Colonic mucosa (tissue), 4 donors: ENCODE measurements around the gene POLR3A. TPM values are rescaled to one million over a fixed set of nuclear protein-coding genes. Genes with fewer than 3 reads are reported as not detected.

ENCODE experiments used
- DNase-seq: peaks from one replicate; pipeline ENCODE4 v3.0.0-alpha.2; 2020
- H3K27ac ChIP-seq: fragments of 200-600 bp; one replicate; pipeline ENCODE4 v1.8.0; 2021
- H3K27me3 ChIP-seq: fragments of 200-600 bp; one replicate; pipeline ENCODE4 v1.8.0; 2021
- H3K36me3 ChIP-seq: fragments of 200-600 bp; one replicate; pipeline ENCODE4 v1.8.0; 2021
- H3K4me1 ChIP-seq: fragments of 200-600 bp; one replicate; pipeline ENCODE4 v1.8.0; 2021; ENCODE audit warnings: mild to moderate bottlenecking
- H3K4me3 ChIP-seq: fragments of 200-600 bp; one replicate; pipeline ENCODE4 v1.8.0; 2021
- H3K9ac ChIP-seq, 2 donors: one replicate each; pipeline ENCODE4 v1.7.0; 2013; ENCODE audit warnings: control low read depth in 2 of 2, low read depth in 2 of 2, low read length in 2 of 2
- H3K9me3 ChIP-seq: fragments of 200-600 bp; one replicate; pipeline ENCODE4 v1.8.0; 2021
- intact Hi-C: fragments of 100-400 bp; cut with DNase I; formaldehyde crosslinking; loops from one replicate; pipeline ENCODE4 v1.14.1; 2022
- total RNA-seq, 2 donors: library from RNA; stranded (reverse); fragmentation: NEBNext Ultra II Directional in 1 of 2; extraction: Animal tissue kit (Norgen Biotek cat#: 25700) in 1 of 2; gene quantifications; one replicate each; pipeline ENCODE4 v1.2.1, GENCODE V29; 2021
- TF ChIP-seq, protein P1 (sequence below): fragments of 200-600 bp; IDR thresholded peaks from one replicate; pipeline ENCODE4 v1.8.0; 2022; ENCODE audit warnings: antibody characterized with exemption, mild to moderate bottlenecking
- donor health status: healthy.
- donor health status: DM: no; HTN: no; CAD: no.
- donor health status: DM: no; HTN: no; CAD: no.

Gene POLR3A
- total RNA-seq, 2 donors from 2014 or later: 11.3 to 14.6 TPM

DNA sequence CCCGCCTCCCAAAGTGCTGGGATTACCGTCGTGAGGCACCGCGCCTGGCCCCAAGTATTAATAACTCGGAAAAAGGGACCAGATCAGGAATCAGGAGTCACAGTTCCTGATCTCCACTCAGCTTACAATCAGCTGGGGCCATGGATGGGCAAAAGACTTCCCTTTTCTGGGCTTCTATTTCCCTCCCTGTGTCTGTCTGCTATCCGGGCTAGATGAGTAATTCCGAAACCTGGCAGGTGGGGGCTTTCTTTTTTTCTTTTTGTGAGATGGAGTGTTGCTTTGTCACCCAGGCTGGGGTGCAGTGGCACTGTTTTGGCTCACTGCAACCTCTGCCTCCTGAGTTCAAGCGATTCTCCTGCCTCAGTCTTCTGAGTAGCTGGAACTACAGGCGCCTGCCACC lies 15.9 kb upstream of the POLR3A start:
- Histone ChIP-seq H3K27me3 (no peaks in the 10 kb centered on the region), H3K27ac (no peak overlapping the region), H3K4me3 (no peak overlapping the region), H3K9me3 (no peaks in the 10 kb centered on the region), H3K4me1 (no peaks in the 10 kb centered on the region), H3K36me3 (no peaks in the 10 kb centered on the region), H3K9ac (no peak overlapping the region)
- no peak for DNase-seq
- intact Hi-C loops: loop anchor here (5.0 to 10.0 kb wide), 4 partner anchors 122 to 1152 kb away; no protein-coding TSS in a partner anchor
- TF ChIP-seq, protein P1, sequence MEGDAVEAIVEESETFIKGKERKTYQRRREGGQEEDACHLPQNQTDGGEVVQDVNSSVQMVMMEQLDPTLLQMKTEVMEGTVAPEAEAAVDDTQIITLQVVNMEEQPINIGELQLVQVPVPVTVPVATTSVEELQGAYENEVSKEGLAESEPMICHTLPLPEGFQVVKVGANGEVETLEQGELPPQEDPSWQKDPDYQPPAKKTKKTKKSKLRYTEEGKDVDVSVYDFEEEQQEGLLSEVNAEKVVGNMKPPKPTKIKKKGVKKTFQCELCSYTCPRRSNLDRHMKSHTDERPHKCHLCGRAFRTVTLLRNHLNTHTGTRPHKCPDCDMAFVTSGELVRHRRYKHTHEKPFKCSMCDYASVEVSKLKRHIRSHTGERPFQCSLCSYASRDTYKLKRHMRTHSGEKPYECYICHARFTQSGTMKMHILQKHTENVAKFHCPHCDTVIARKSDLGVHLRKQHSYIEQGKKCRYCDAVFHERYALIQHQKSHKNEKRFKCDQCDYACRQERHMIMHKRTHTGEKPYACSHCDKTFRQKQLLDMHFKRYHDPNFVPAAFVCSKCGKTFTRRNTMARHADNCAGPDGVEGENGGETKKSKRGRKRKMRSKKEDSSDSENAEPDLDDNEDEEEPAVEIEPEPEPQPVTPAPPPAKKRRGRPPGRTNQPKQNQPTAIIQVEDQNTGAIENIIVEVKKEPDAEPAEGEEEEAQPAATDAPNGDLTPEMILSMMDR: no peak

DNA sequence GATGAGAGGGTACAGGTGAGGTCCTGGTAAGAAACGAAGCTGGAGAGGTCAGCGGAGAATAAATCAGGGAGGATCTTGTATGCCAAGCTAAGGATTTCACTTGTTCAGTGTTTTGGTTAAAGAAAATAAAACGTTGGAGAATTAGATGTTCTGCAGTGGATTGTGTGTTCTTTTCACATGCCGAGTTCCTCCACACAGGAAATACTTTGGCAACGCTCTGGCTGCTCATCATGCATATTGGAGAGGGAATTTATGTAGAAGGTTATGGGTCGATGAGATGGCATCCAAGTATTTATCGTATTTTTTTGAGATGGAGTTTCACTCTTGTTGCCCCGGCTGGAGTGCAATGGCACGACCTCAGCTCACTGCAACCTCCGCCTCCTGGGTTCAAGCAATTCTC lies 15.4 kb upstream of the POLR3A start:
- TF ChIP-seq, protein P1: no peak
- no peaks in the 10 kb centered on the region for H3K9me3 ChIP-seq
- no peak for DNase-seq
- H3K4me3 ChIP-seq: no peak overlapping the region
- intact Hi-C loops: loop anchor here (5.0 to 10.0 kb wide), 4 partner anchors 123 to 1153 kb away; no protein-coding TSS in a partner anchor
- no peak overlapping the region for H3K27ac ChIP-seq
- H3K4me1 ChIP-seq: no peaks in the 10 kb centered on the region
- no peaks in the 10 kb centered on the region for H3K27me3 ChIP-seq
- H3K36me3 ChIP-seq: no peaks in the 10 kb centered on the region
- no peak overlapping the region for H3K9ac ChIP-seq

- H3K4me3 ChIP-seq: no peak overlapping the region
- H3K9me3 ChIP-seq: no peaks in the 10 kb centered on the region
- no peaks in the 10 kb centered on the region for H3K36me3 ChIP-seq
- H3K27me3 ChIP-seq: no peaks in the 10 kb centered on the region
- TF ChIP-seq, protein P1: no peak
- no peak overlapping the region for H3K9ac ChIP-seq
- H3K27ac ChIP-seq: no peak overlapping the region
- no peak for DNase-seq
- intact Hi-C loops: loop anchor here (10.0 kb wide), 1 partner anchor 261 kb away; no protein-coding TSS in a partner anchor
- H3K4me1 ChIP-seq: no peaks in the 10 kb centered on the region
Observed at GRCh38 chr10:78044179-78044578, 14.9 kb upstream of the POLR3A start.

DNA sequence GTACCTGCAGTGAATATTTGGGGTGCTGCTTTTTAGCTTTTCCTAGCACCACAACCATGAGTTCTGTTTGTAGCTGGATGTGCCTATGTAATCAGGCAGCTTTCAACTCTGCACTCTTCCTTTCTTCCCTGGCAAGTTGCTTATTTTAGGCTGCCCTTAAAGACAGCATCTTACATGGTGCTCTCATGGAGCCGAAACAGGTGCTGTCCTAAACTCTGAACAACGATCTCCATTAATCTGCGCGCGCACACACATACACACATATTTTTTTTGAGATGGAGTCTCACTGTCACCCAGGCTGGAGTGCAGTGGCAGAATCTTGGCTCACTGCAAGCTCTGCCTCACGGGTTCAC lies 13.4 kb upstream of the POLR3A start:
- H3K9me3 ChIP-seq: no peaks in the 10 kb centered on the region
- no peak overlapping the region for H3K9ac ChIP-seq
- H3K4me3 ChIP-seq: no peak overlapping the region
- intact Hi-C loops: loop anchor here (10.0 kb wide), 1 partner anchor 262 kb away; no protein-coding TSS in a partner anchor
- H3K36me3 ChIP-seq: no peaks in the 10 kb centered on the region
- TF ChIP-seq, protein P1: no peak
- no peaks in the 10 kb centered on the region for H3K27me3 ChIP-seq
- H3K27ac ChIP-seq: no peak overlapping the region
- no peak for DNase-seq
- no peaks in the 10 kb centered on the region for H3K4me1 ChIP-seq

DNA sequence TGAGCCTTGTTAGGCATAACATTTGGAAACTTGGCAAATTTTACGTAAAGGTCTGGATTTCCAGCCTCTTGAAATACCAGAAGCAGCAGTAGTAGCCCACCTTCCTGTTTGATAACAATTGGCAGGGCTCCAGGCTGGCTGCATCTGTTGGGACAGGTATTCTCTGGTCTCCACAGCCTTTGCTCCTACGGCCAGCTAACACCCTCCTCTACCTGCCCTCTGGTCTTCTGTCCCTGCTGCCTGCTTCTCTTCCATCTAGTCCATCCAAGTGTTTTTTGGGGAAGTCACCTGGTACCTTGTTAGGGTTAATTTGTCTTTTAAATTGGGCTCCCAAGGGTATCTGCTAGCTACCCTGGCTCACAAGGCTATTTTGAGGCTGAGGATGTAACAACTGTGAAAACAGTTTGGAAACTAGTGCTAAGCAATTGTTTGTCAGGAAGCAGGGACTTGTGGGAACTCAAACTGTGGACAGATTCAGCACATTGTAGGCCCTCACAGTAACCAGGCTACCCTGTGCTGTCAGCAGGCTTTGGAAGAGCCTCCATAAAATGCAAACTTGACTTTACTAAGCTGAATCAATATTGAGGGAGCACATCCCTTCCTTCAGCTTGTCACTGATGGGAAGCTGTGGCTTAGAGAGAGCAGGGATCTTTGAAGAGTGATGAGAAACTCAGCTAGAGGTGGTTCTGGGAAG lies 12.9 kb upstream of the POLR3A start:
- Histone ChIP-seq H3K4me1 (no peaks in the 10 kb centered on the region), H3K9ac (no peak overlapping the region), H3K4me3 (no peak overlapping the region), H3K36me3 (peaks cover 3% of the 10 kb centered on the region), H3K27ac (no peak overlapping the region), H3K27me3 (no peaks in the 10 kb centered on the region), H3K9me3 (no peaks in the 10 kb centered on the region)
- TF ChIP-seq, protein P1: no peak
- intact Hi-C loops: loop anchor here (10.0 kb wide), 1 partner anchor 263 kb away; no protein-coding TSS in a partner anchor
- no peak for DNase-seq
